Caco-2 (cell line): Measurements from ENCODE around the gene CDON. TPM values are rescaled to one million over a fixed set of nuclear protein-coding genes. Genes with fewer than 3 reads are reported as not detected.

ENCODE experiments used
- BruUV-seq: library from RNA; stranded (reverse); fragments of 400-500 nt; replicated peaks from 2 replicates; lab custom pipeline; 2021; lab: Mats Ljungman, UMichigan
- CTCF ChIA-PET: fragments of 300-600 bp; sonication (Branson Sonifier 250); formaldehyde crosslinking; loops from one replicate; lab custom pipeline; 2022; ENCODE audit warnings: antibody characterized with exemption; lab: Charles Lee
- POLR2A ChIA-PET: fragments of 300-600 bp; sonication (Branson Sonifier 250); formaldehyde crosslinking; loops from one replicate; lab custom pipeline; 2022; ENCODE audit warnings: antibody characterized with exemption; lab: Charles Lee
- DNase-seq, 2 experiments: peaks; one replicate each; pipeline versions ENCODE4 v3.0.0 to v3.0.0-alpha.2; 2020 to 2022
- H3K27me3 ChIP-seq: replicated peaks from 2 replicates; pipeline ENCODE4 v1.6.0; 2011; ENCODE audit warnings: low read length; ENCODE audit not compliant: control insufficient read depth, insufficient read depth
- H3K36me3 ChIP-seq: 2 replicates; pipeline ENCODE4 v1.5.1; 2011; ENCODE audit warnings: low read length; ENCODE audit not compliant: control insufficient read depth, insufficient read depth
- H3K4me1 ChIP-seq: fragments of 250-450 bp; sonication (Bioruptor Pico); 2 replicates; pipeline ENCODE4 v1.5.1; 2020; ENCODE audit warnings: mild to moderate bottlenecking
- H3K4me3 ChIP-seq: 2 replicates; pipeline ENCODE4 v1.5.1; 2011; ENCODE audit warnings: low read depth, mild to moderate bottlenecking, control low read depth, low read length
- H3K9me3 ChIP-seq: fragments of 250-450 bp; sonication (Bioruptor Pico); 2 replicates; pipeline ENCODE4 v1.5.1; 2020; ENCODE audit warnings: mild to moderate bottlenecking, moderate library complexity
- H3K27ac Mint-ChIP-seq: one replicate; pipeline ENCODE4 v1.8.0; 2022; ENCODE audit warnings: mixed read lengths; ENCODE audit not compliant: unreplicated experiment
- H3K27me3 Mint-ChIP-seq: one replicate; pipeline ENCODE4 v1.8.0; 2022; ENCODE audit warnings: mixed read lengths; ENCODE audit not compliant: insufficient read depth, unreplicated experiment
- H3K36me3 Mint-ChIP-seq: one replicate; pipeline ENCODE4 v1.8.0; 2022; ENCODE audit warnings: mild to moderate bottlenecking, mixed read lengths; ENCODE audit not compliant: insufficient read depth, unreplicated experiment
- H3K4me1 Mint-ChIP-seq: one replicate; pipeline ENCODE4 v1.8.0; 2022; ENCODE audit warnings: low read depth, mixed read lengths; ENCODE audit not compliant: unreplicated experiment
- H3K4me3 Mint-ChIP-seq: one replicate; pipeline ENCODE4 v1.8.0; 2022; ENCODE audit warnings: mild to moderate bottlenecking, moderate library complexity, mixed read lengths; ENCODE audit not compliant: unreplicated experiment
- H3K9me3 Mint-ChIP-seq: one replicate; pipeline ENCODE4 v1.8.0; 2022; ENCODE audit warnings: mixed read lengths; ENCODE audit not compliant: unreplicated experiment
- CTCF ChIP-seq, 2 experiments: fragments of 200-600 bp in 1 of 2; IDR thresholded peaks; 1 replicate in 1 of 2; 2 replicates in 1 of 2; pipeline versions ENCODE4 v1.5.1 to v1.8.0; 2011 to 2022; ENCODE audit warnings: antibody characterized with exemption in 1 of 2, control low read depth in 1 of 2, inconsistent platforms in 1 of 2, low read depth in 1 of 2, low read length in 1 of 2, mild to moderate bottlenecking in 1 of 2, moderate library complexity in 1 of 2; ENCODE audit not compliant: insufficient read depth in 1 of 2, severe bottlenecking in 1 of 2, unreplicated experiment in 1 of 2
- intact Hi-C: fragments of 100-400 bp; cut with micrococcal nuclease; formaldehyde crosslinking; loops from one replicate; pipeline ENCODE4 v1.10.0; 2022; ENCODE audit not compliant: unreplicated experiment
- total RNA-seq: library from RNA; stranded (reverse); gene quantifications from 2 replicates; pipeline ENCODE4 v1.2.3, GENCODE V29; 2022

CDON gene
- total RNA-seq, 1 experiment from 2014 or later = 6.8 TPM

GRCh38 chr11:125947419-125948277, 115.0 kb downstream of the CDON start:
- ChIA-PET CTCF (interaction anchor here (0.6 to 0.7 kb wide), 2 partner anchors 10 to 246 kb away, joined by 3 read pairs; no protein-coding TSS in a partner anchor), POLR2A (no interaction called here)
- Histone ChIP-seq H3K9me3 (no peaks in the 10 kb centered on the region), H3K27me3 (0 out of 2 replicates have a peak, but pooled peaks cover 1% of the 10 kb centered on the region), H3K36me3 (no peaks in the 10 kb centered on the region), H3K4me1 (no peaks in the 10 kb centered on the region), H3K4me3 (no peak overlapping the region)
- Mint-ChIP-seq H3K36me3 (no peaks in the 10 kb centered on the region), H3K27ac (no peak overlapping the region), H3K4me1 (no peaks in the 10 kb centered on the region), H3K27me3 (peaks cover 8% of the 10 kb centered on the region), H3K4me3 (no peak overlapping the region), H3K9me3 (no peaks in the 10 kb centered on the region)
- no peak for DNase-seq
- no peak for TF ChIP-seq CTCF (IDR thresholded peaks at IDR 0.05; ENCODE audit: insufficient read depth in 1 of 2, low read depth in 1 of 2, low read length in 1 of 2, severe bottlenecking in 1 of 2, unreplicated experiment in 1 of 2)
- BruUV-seq = no TSS peak
- intact Hi-C loops = no loop called here

GRCh38 chr11:125946712-125947418, 115.8 kb downstream of the CDON start:
- intact Hi-C loops = no loop called here
- H3K4me3 Mint-ChIP-seq = no peak overlapping the region
- CTCF ChIA-PET = interaction anchor here (0.7 kb wide), 1 partner anchor 10 kb away, joined by 3 read pairs; no protein-coding TSS in a partner anchor
- Histone ChIP-seq H3K4me3 (no peak overlapping the region), H3K9me3 (no peaks in the 10 kb centered on the region), H3K4me1 (no peaks in the 10 kb centered on the region), H3K27me3 (0 out of 2 replicates have a peak, but pooled peaks cover 1% of the 10 kb centered on the region), H3K36me3 (no peaks in the 10 kb centered on the region)
- POLR2A ChIA-PET = no interaction called here
- H3K4me1 Mint-ChIP-seq = peaks cover 5% of the 10 kb centered on the region
- no peak for DNase-seq
- no peaks in the 10 kb centered on the region for H3K36me3 Mint-ChIP-seq
- no peak overlapping the region for H3K27ac Mint-ChIP-seq
- no peaks in the 10 kb centered on the region for H3K9me3 Mint-ChIP-seq
- no peak for TF ChIP-seq CTCF (IDR thresholded peaks at IDR 0.05; ENCODE audit: insufficient read depth in 1 of 2, low read depth in 1 of 2, low read length in 1 of 2, severe bottlenecking in 1 of 2, unreplicated experiment in 1 of 2)
- H3K27me3 Mint-ChIP-seq = peaks cover 11% of the 10 kb centered on the region
- BruUV-seq = no TSS peak

- Mint-ChIP-seq H3K27me3 (peaks cover 6% of the 10 kb centered on the region), H3K9me3 (no peaks in the 10 kb centered on the region), H3K27ac (no peak within 1 kb of the TSS), H3K36me3 (no peaks in the 10 kb centered on the region), H3K4me3 (no peak within 1 kb of the TSS), H3K4me1 (peaks cover 5% of the 10 kb centered on the region)
- ChIA-PET POLR2A (no interaction called here), CTCF (interaction anchor here (1.1 to 2.5 kb wide), 2 partner anchors 116 to 248 kb away, joined by 4 to 11 read pairs; no protein-coding TSS in a partner anchor)
- no peaks in the 10 kb centered on the region for H3K9me3 ChIP-seq
- H3K27me3 ChIP-seq = 0 out of 2 replicates have a peak, but pooled peaks cover 1% of the 10 kb centered on the region
- H3K4me3 ChIP-seq = no peak within 1 kb of the TSS
- TF ChIP-seq CTCF (IDR thresholded peaks at IDR 0.05; ENCODE audit: insufficient read depth in 1 of 2, low read depth in 1 of 2, low read length in 1 of 2, severe bottlenecking in 1 of 2, unreplicated experiment in 1 of 2) = no peak
- intact Hi-C loops = no loop called here
- BruUV-seq = no TSS peak
- no peaks in the 10 kb centered on the region for H3K4me1 ChIP-seq
- H3K36me3 ChIP-seq = no peaks in the 10 kb centered on the region
- DNase-seq = no peak
Observed at GRCh38 chr11:125945797-125946520, 116.7 kb downstream of the CDON start, which contains the start of gene VSIG10L2. Gene VSIG10L2 (plus strand): TSS chr11:125946044. CDS start chr11:125946056, 12 bp downstream.
